Fibroblast of mammary gland (primary cell): ENCODE results near the gene EVX1.
A peak's percentile ranks its signal among the peaks of the same experiment; 100 is the strongest.

Source experiments
- DNase-seq: peaks from one replicate; pipeline ENCODE4 v3.0.0-alpha.2; 2010; ENCODE audit warnings: low read depth
- H3K4me3 ChIP-seq: 2 replicates; pipeline ENCODE4 v1.5.1; 2011; ENCODE audit warnings: low read depth, mild to moderate bottlenecking, low read length, moderate library complexity; ENCODE audit not compliant: control insufficient read depth
- TF ChIP-seq, protein P1 (sequence below): conservative IDR thresholded peaks from 2 replicates; pipeline ENCODE4 v1.5.1; 2011; ENCODE audit warnings: low read depth, low read length, inconsistent platforms; ENCODE audit not compliant: control insufficient read depth, insufficient read depth

The EVX1 gene

DNA sequence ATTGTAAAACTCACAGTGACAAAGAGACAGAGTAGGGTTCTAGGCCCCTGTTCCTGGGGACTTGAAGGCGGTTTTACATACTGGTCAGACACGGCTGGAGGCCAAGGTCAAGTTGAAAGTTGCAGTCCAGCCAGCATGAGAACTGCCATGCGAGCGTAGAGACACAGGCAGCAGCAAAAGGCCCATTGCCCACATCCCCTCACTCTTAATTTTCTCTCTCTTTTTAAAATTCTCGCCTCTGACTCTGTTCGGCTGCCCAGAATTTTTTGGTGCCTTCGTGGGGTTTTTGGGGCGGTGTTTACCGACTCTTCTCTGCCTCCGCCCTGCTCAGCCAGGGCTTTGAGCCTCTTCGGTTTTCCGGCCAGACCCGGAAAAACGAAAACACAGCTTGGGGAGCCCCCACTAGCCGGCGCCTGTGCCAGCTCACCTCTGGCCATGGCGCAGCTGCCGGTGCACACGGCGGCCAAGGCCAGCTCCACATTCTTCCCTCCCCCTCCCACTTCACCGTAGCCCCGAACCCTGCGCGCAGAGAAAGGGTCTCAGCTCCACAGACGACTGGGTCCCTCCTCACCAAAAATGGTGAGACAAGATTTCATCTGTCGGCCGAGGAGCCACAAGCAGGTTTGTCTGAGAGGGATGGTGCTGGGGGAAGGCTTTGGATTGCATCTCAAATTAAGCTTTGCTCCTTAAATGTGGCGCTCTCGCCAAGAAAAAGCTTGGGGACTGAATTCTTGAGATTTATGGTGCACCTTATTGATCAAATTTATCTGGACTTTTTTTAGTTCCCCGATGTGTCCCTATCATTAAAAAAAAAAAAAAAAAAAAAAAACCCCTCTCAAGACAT, 40.4 kb upstream of the EVX1 start:
- no peak overlapping the region for H3K4me3 ChIP-seq
- DNase-seq, result no peak
- TF ChIP-seq, protein P1, sequence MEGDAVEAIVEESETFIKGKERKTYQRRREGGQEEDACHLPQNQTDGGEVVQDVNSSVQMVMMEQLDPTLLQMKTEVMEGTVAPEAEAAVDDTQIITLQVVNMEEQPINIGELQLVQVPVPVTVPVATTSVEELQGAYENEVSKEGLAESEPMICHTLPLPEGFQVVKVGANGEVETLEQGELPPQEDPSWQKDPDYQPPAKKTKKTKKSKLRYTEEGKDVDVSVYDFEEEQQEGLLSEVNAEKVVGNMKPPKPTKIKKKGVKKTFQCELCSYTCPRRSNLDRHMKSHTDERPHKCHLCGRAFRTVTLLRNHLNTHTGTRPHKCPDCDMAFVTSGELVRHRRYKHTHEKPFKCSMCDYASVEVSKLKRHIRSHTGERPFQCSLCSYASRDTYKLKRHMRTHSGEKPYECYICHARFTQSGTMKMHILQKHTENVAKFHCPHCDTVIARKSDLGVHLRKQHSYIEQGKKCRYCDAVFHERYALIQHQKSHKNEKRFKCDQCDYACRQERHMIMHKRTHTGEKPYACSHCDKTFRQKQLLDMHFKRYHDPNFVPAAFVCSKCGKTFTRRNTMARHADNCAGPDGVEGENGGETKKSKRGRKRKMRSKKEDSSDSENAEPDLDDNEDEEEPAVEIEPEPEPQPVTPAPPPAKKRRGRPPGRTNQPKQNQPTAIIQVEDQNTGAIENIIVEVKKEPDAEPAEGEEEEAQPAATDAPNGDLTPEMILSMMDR, result no peak

DNA sequence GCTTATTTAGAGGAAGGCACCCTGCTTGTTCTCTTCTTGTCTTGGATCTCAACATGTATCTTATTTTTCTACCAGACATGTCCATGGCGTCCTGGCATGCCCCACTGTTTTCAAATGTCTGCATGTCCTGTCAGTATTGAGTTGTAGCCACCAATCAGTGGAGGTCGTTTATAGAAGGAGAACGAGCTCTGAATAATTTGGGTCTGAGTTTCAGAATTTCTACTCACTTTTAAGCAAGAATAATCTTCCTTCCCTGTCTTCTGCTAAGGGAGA, 39.8 kb upstream of the EVX1 start:
- no peak overlapping the region for H3K4me3 ChIP-seq
- TF ChIP-seq, protein P1, result no peak
- DNase-seq, result no peak

GRCh38 chr7:27203365-27203953, 39.1 kb upstream of the EVX1 start:
- DNase-seq, result no peak
- no peak overlapping the region for H3K4me3 ChIP-seq
- TF ChIP-seq, protein P1, result no peak

DNA sequence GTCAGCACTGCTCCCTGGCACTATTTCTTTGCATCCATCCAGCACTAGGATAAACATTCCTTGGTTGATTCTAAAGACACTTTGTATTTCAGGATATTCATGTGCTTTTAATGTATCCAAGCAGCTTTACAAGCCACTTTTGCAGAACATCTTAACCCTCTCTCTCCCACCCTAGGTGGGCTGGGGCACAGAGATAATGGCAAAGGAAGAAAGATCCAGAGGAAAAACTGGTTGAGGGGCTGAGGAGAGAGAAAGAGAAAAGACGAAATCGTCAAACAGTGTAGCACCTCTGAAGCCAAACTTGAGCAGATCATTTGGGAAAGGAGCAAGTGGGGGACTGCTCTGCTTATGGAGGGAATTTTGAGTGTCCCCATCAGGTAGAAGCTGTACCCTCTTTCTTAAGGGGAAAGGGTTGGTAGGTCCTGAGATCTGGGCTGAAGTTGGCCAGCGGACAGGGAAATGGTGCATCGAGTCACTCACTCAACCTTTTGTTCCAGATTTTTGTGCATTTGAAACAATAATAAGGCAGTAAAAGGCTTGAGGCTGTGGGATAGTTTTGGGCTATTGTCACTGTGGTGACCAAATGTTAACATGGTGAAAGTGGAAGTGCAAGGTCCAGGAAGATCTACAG, 38.5 kb upstream of the EVX1 start:
- TF ChIP-seq, protein P1, result no peak
- no peak overlapping the region for H3K4me3 ChIP-seq
- no peak for DNase-seq

GRCh38 chr7:27204851-27205322, 37.7 kb upstream of the EVX1 start:
- peak; percentile 25 for DNase-seq
- no peak overlapping the region for H3K4me3 ChIP-seq
- TF ChIP-seq, protein P1, result no peak

DNA sequence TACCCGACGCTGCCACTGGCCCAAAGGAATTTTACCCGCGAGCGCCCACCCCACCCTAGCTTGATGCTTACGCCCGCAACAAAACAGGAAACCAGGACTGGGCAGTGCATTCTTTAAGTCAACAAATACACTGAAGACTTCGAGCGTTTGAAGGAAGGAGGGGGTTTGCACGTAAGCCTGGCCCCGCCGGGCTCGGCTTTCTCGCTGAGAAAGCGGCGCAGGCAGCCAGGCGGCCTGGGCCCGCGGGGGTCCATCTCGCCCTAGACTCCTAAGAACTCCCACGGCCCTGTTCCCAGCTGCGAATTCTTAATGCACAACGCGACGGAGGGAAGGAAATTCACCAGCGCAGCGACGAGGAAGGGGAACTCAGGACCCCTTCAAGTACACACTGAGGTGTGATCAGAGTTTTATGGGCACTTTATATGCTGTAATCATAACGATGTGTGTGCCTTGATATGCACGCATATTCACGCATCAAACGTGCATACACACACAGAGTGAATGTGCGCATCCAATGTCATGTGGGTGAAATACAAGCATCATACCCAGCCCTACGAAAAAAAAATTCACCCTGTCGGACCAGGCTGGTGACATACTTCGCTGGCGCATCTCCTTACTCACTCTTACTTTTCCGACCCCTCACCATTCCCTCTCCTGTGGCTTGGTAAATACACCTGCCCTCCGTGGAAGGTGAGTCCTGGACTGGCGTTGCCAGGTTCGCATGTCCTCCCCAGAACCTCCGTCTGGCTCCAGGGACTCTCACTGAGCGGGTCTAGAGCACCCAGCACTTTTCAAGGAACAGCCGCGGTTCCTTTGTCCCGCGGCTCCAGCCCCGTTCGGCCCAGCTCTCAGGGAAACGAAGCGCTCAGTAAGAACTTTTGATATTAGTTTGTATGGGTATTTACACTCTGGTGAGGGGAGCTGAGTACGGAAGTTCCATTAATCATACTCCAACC, 37.0 kb upstream of the EVX1 start:
- no peak overlapping the region for H3K4me3 ChIP-seq
- DNase-seq, result no peak
- TF ChIP-seq, protein P1, result no peak
